NB4 (cell line): ENCODE data around the gene GAB2.

Experiments used
- DNase-seq: peaks from one replicate; pipeline ENCODE4 v3.0.0; 2010; ENCODE audit warnings: low read depth
- H3K4me3 ChIP-seq: one replicate; pipeline ENCODE4 v1.5.1; 2011; ENCODE audit warnings: mild to moderate bottlenecking, low read depth, low read length, moderate library complexity
- MYC ChIP-seq: IDR thresholded peaks from 2 replicates; pipeline ENCODE4 v1.6.1; 2011; ENCODE audit warnings: low read depth, low read length
- POLR2A ChIP-seq: IDR thresholded peaks from 2 replicates; pipeline ENCODE4 v1.6.1; 2011; ENCODE audit warnings: mild to moderate bottlenecking; ENCODE audit not compliant: insufficient read length; ENCODE audit errors: extremely low read depth
- TF ChIP-seq, protein P1 (sequence below): IDR thresholded peaks from one replicate; pipeline ENCODE4 v1.5.1; 2012; ENCODE audit warnings: low read depth, low read length
- TF ChIP-seq, protein P2 (sequence below): IDR thresholded peaks from 2 replicates; pipeline ENCODE4 v1.6.1; 2011; ENCODE audit warnings: low read depth, low read length

The GAB2 gene

DNA sequence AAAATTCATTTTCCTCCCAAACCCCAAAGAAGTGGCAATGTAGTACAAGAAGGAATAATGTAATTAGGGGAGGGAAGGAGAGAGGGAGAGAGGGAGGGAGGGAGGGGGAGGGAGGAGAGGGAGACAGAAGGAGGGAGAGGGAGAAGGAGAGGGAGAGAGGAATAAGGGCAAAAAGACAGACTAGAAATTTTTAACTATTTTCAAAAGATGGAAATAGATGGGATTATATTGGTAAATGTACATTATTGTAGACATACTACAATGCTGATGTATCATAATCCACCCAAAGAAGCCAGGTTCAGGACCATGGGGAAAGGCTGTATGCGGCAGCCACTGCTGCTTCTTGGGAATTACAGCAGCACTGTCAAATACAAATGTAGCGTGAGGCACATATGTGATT lies 74.3 kb downstream of the GAB2 start:
- no peak for DNase-seq
- H3K4me3 ChIP-seq = no peak overlapping the region
- TF ChIP-seq POLR2A = no peak

DNA sequence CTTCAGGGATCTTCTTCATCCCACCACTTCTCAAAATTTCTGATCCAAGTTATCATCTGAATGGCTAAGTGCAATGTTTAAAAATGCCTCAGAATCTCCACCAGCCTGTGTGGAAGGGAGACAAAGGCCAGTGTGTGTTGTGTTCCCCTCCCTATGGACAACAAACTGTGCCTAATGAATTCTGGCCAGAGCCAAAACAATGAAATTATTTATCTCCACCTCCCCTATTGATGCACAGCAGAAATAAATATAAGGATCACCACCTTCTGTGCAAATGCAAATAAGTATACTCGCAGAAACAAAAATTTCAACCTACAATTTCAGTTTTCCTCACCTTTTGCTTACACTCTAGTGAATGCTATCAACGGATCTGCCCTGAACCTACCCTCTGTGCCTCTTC lies 75.8 kb downstream of the GAB2 start:
- no peak overlapping the region for H3K4me3 ChIP-seq
- DNase-seq = no peak
- TF ChIP-seq MYC = no peak
- TF ChIP-seq, protein P1, sequence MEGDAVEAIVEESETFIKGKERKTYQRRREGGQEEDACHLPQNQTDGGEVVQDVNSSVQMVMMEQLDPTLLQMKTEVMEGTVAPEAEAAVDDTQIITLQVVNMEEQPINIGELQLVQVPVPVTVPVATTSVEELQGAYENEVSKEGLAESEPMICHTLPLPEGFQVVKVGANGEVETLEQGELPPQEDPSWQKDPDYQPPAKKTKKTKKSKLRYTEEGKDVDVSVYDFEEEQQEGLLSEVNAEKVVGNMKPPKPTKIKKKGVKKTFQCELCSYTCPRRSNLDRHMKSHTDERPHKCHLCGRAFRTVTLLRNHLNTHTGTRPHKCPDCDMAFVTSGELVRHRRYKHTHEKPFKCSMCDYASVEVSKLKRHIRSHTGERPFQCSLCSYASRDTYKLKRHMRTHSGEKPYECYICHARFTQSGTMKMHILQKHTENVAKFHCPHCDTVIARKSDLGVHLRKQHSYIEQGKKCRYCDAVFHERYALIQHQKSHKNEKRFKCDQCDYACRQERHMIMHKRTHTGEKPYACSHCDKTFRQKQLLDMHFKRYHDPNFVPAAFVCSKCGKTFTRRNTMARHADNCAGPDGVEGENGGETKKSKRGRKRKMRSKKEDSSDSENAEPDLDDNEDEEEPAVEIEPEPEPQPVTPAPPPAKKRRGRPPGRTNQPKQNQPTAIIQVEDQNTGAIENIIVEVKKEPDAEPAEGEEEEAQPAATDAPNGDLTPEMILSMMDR = no peak
- TF ChIP-seq, protein P2, sequence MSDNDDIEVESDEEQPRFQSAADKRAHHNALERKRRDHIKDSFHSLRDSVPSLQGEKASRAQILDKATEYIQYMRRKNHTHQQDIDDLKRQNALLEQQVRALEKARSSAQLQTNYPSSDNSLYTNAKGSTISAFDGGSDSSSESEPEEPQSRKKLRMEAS = no peak
- TF ChIP-seq POLR2A = no peak

DNA sequence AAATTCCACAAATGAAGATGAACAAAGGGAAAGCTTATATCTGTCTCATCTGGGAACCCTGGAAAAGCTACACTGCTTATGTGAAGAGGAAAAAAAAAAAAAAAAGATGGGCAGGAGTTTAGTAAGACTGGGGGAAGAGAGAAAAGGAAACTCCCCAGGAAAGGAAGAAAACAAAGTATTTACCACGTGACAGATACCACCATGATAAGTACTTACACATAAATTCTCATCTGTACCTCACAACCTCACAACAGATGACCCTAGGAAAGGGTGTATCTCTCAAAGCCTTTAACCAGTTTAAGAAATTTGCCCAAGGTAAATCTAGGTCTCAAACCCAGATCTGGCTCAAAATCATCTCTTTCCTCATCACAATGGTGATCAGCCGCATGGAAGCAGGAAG lies 77.1 kb downstream of the GAB2 start:
- TF ChIP-seq MYC (no peak), POLR2A (no peak)
- TF ChIP-seq, protein P2 = no peak
- TF ChIP-seq, protein P1 = no peak
- DNase-seq = no peak
- no peak overlapping the region for H3K4me3 ChIP-seq

DNA sequence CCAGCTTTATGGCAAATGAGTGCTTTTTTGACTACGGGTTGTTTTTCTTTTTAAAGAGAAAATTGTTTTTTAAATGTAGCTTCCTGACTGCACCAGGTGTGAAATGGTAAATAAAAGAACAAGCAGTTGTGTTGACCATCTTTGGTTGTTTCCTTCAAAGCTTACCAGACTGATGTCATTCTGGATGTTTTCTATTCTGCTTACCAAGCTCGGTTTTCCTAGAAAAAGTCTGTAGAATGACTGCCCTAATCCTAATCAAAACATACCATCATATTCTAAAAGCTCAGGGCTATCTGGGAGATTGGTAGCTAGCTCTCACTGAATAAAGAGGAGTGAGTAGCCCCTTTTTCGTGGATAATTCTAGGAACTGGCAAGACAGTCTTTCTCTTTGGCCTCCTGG lies 77.7 kb downstream of the GAB2 start:
- no peak overlapping the region for H3K4me3 ChIP-seq
- no peak for DNase-seq
- no peak for TF ChIP-seq MYC
- TF ChIP-seq POLR2A = no peak
- TF ChIP-seq, protein P1 = no peak
- TF ChIP-seq, protein P2 = no peak

DNA sequence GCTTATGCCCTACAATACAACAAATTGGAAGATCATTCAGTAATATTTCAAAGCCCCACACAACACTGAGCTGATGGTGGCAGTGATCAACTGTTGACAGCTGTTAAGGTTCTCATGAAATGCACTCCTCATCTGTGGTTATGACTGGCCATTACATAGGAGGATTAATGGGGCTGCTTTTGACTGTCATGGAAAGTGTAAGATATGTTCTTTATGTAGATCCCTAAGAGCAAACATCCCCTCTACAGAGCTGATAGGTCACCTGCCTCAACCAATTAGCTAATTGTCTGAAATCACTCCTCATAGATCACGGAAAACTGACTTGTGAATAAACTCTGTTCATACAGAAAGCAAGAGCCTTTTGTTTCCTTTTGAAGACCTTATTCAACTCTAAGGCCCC lies 78.1 kb downstream of the GAB2 start:
- TF ChIP-seq, protein P1 = no peak
- TF ChIP-seq POLR2A (no peak), MYC (no peak)
- TF ChIP-seq, protein P2 = no peak
- no peak for DNase-seq
- no peak overlapping the region for H3K4me3 ChIP-seq

DNA sequence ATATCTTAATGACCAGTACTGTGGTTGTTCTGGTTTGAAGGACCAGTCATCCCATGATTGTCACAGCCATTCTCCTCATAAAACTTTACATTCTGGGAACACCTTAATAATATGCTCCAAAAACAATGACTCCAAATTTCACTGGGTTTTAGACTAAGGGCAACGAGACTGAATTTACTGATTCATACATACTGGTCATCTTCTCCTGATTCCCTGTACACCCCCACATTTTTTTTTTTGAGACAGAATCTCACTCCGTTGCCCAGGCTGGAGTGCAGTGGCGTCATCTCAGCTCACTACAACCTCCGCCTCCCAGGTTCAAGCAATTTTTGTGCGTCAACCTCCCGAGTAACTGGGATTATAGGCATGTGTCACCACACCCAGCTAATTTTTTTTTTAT lies 78.9 kb downstream of the GAB2 start:
- no peak overlapping the region for H3K4me3 ChIP-seq
- TF ChIP-seq, protein P2 = no peak
- no peak for TF ChIP-seq MYC
- TF ChIP-seq POLR2A = no peak
- TF ChIP-seq, protein P1 = no peak
- no peak for DNase-seq
